ENCODE measurements around the gene TRAF3IP1.

Gene TRAF3IP1

GRCh38 chr2:238425979-238426567 lies 105.8 kb downstream of the TRAF3IP1 start:
- peak; percentile 45 to 71 for DNase-seq (ENCODE audit: low spot score in 2 of 2)
- H3K4me3 ChIP-seq, result peak overlapping the region; percentile 82
- peaks cover 11% of the 10 kb centered on the region for H3K4me1 ChIP-seq
- peaks cover 5% of the 10 kb centered on the region; the same call in 1 of the 2 replicates for H3K9me3 ChIP-seq
- H3K27me3 ChIP-seq (ENCODE audit: low read depth), result no peaks in the 10 kb centered on the region
- in situ Hi-C loops (cut with MboI; ENCODE audit: low sequenced_read_pairs), result no loop called here
- no peaks in the 10 kb centered on the region; the same call in 1 of the 2 replicates for H3K36me3 ChIP-seq (replicated peaks)

DNA sequence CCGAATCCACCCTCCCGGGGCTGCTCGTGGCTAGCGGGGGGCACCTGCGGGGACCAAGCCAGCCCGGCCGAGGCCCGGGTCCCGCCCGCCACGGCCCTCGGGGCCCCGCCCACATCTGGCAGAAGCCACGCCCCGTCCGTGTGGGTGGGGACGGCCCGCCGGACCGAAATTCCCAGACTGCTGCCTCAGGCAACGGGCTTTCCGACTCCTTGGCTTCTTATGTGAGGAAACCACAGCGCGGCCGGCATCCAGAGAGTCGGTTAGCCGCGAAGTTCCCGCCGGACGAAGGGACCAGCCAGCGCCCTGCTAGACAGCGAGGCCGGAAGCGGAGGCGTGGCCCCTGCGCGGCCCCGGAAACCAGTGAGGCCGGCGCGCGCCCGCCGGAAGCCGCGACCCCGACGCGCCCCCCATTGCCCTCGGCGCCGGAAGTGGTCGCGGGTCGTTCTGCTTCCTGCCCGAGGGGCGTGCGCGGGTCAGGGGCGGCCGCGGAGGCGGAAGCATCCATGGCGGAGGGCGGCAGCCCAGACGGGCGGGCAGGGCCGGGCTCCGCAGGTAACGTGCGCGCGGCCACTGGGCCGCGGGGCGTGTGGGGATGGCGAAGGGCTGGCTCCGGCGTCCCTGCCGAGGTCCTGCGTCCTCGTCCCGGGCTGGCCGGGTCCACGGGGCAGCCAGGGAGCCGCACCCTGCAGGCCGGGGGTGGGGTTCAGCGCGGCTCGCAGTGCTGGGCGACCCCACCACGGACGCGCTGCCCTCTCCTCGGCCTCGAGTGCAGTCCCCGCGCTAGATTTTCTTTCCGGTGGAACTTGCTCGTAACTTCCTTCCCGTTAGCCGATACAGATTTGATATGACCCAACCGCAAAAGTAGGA lies 106.5 kb downstream of the TRAF3IP1 start, which contains the start of gene ASB1:
ASB1 (plus strand) TSS at position 360 of the 867 bp plus-strand sequence; CDS start at position 504, 144 bp downstream.
- no peaks in the 10 kb centered on the region; the same call in none of the 2 replicates for H3K36me3 ChIP-seq (replicated peaks)
- peaks cover 11% of the 10 kb centered on the region for H3K4me1 ChIP-seq
- peak; percentile 60 to 88 for DNase-seq (ENCODE audit: low spot score in 2 of 2)
- H3K9me3 ChIP-seq, result peaks cover 5% of the 10 kb centered on the region; the same call in 1 of the 2 replicates
- in situ Hi-C loops (cut with MboI; ENCODE audit: low sequenced_read_pairs), result no loop called here
- H3K4me3 ChIP-seq, result peak within 1 kb of the TSS; percentile 82
- H3K27me3 ChIP-seq (ENCODE audit: low read depth), result no peaks in the 10 kb centered on the region

DNA sequence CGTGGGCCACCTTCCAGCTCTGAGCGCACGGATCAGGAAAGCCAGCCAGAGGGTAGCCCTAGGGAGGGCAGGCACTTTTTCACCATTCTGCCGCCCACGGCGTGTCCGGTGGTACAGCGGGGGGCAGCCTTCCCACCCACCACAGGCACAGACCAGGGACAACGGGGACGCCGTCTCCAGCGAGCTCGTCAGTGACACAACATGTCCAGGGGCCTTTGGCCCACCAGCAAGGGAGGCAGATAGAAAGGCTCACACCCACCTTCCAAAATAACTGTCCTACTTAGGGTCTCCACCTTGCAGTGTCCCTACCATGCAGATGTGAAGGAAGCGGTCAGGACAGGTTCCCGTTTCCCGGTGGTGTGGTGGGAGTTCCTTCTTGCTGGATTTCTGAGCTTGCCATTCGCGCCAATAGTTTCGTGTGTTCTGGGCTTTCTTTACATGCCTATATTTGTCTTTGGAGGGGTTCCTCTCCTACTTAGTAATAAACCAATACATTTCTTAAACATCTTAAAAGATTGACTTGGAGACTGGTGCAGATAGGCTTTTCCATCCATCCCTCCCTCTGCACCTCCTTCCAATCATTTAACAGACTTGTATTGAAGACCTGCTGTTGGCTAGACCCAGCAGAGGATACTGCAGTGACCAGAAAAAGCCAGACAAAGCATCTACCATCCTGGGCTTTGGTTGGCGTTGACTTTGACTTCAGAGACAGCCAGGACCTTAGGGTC lies 107.3 kb downstream of the TRAF3IP1 start:
- Histone ChIP-seq H3K27me3 (ENCODE audit: low read depth) (no peaks in the 10 kb centered on the region), H3K4me3 (peak overlapping the region; percentile 82)
- DNase-seq (ENCODE audit: low spot score in 2 of 2), result no peak

GRCh38 chr2:238428866-238429265 lies 108.5 kb downstream of the TRAF3IP1 start:
- Histone ChIP-seq H3K27me3 (ENCODE audit: low read depth) (no peaks in the 10 kb centered on the region), H3K4me1 (peaks cover 11% of the 10 kb centered on the region), H3K4me3 (no peak overlapping the region), H3K9me3 (peaks cover 5% of the 10 kb centered on the region; the same call in 1 of the 2 replicates), H3K36me3 (replicated peaks) (peaks cover 11% of the 10 kb centered on the region)
- in situ Hi-C loops (cut with MboI; ENCODE audit: low sequenced_read_pairs), result no loop called here
- DNase-seq (ENCODE audit: low spot score in 2 of 2), result no peak

More for the DNA sequence above, 107.3 kb downstream of the TRAF3IP1 start:
- no peaks in the 10 kb centered on the region; the same call in none of the 2 replicates for H3K36me3 ChIP-seq (replicated peaks)
- peaks cover 11% of the 10 kb centered on the region for H3K4me1 ChIP-seq
- in situ Hi-C loops (cut with MboI; ENCODE audit: low sequenced_read_pairs), result no loop called here
- H3K9me3 ChIP-seq, result peaks cover 5% of the 10 kb centered on the region; the same call in 1 of the 2 replicates

DNA sequence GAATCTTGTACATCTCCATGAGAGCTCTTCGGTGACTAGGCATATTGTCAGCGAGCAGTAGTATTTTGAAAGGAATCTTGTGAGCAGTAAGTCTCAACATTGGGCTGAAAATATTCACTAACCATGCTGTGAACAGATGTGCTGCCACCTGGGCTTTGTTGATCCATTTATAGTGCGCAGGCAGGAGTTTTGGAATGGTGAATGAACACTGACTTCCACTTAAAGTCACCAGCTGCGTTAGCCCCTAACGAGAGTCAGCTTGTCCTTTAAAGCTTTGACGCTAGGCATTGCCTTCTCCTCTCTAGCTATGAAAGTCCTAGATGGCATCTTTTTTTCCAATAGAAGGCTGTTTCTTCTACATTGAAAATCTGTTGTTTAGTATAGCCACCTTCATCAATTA lies 110.5 kb downstream of the TRAF3IP1 start:
- Histone ChIP-seq H3K4me3 (no peak overlapping the region), H3K4me1 (peaks cover 8% of the 10 kb centered on the region), H3K9me3 (peaks cover 5% of the 10 kb centered on the region; the same call in 1 of the 2 replicates), H3K27me3 (ENCODE audit: low read depth) (no peaks in the 10 kb centered on the region), H3K36me3 (replicated peaks) (peaks cover 28% of the 10 kb centered on the region)
- no peak for DNase-seq (ENCODE audit: low spot score in 2 of 2)
- in situ Hi-C loops (cut with MboI; ENCODE audit: low sequenced_read_pairs), result no loop called here

DNA sequence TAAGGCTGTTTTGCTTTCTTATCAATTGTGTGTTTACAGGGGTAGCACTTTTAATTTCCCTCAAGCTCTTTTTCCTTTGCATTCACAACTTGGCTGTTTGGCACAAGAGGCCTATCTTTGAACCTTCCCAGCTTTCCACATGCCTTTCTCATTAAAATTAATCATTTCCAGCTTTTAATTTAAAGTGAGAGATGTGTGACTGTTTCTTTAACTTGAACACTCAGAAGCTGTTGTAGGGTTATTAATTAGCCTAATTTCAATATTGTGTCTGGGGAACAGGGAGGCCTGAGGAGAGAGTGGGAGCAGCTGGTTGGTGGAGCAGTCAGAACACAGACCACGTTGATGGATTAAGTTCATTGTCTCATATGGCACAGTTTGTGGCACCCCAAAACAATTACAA lies 111.1 kb downstream of the TRAF3IP1 start:
- Histone ChIP-seq H3K4me3 (no peak overlapping the region), H3K4me1 (peaks cover 3% of the 10 kb centered on the region), H3K27me3 (ENCODE audit: low read depth) (no peaks in the 10 kb centered on the region), H3K9me3 (peaks cover 5% of the 10 kb centered on the region; the same call in 1 of the 2 replicates), H3K36me3 (replicated peaks) (peaks cover 33% of the 10 kb centered on the region)
- no peak for DNase-seq (ENCODE audit: low spot score in 2 of 2)
- in situ Hi-C loops (cut with MboI; ENCODE audit: low sequenced_read_pairs), result no loop called here

DNA sequence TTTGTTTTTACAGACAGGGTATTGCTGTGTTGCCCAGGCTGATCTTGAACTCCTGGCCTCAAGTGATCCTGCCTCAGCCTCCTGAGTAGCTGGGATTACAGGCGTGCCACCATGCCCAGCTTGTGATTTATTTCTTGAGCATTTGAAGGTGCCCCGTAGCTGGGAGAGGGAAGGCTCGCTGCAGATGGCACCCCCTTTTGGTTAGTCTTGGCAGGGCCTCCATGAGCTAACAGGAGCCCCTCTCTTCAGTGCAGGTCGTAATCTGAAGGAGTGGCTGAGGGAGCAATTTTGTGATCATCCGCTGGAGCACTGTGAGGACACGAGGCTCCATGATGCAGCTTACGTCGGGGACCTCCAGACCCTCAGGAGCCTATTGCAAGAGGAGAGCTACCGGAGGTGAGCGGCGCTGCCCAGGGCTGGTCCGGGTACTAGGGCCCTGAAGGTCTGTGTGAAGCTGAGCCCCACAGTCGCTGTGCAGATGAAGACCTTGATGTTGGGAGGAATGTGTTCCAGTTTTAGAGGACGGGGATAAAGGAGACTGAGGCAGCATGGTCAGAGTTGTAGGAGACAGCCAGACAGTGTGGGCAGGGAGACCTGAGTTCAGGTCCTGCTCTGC lies 113.1 kb downstream of the TRAF3IP1 start:
- Histone ChIP-seq H3K9me3 (peaks cover 5% of the 10 kb centered on the region; the same call in 1 of the 2 replicates), H3K4me3 (no peak overlapping the region), H3K27me3 (ENCODE audit: low read depth) (no peaks in the 10 kb centered on the region), H3K36me3 (replicated peaks) (peaks cover 41% of the 10 kb centered on the region), H3K4me1 (no peaks in the 10 kb centered on the region)
- no peak for DNase-seq (ENCODE audit: low spot score in 2 of 2)
- in situ Hi-C loops (cut with MboI; ENCODE audit: low sequenced_read_pairs), result no loop called here

DNA sequence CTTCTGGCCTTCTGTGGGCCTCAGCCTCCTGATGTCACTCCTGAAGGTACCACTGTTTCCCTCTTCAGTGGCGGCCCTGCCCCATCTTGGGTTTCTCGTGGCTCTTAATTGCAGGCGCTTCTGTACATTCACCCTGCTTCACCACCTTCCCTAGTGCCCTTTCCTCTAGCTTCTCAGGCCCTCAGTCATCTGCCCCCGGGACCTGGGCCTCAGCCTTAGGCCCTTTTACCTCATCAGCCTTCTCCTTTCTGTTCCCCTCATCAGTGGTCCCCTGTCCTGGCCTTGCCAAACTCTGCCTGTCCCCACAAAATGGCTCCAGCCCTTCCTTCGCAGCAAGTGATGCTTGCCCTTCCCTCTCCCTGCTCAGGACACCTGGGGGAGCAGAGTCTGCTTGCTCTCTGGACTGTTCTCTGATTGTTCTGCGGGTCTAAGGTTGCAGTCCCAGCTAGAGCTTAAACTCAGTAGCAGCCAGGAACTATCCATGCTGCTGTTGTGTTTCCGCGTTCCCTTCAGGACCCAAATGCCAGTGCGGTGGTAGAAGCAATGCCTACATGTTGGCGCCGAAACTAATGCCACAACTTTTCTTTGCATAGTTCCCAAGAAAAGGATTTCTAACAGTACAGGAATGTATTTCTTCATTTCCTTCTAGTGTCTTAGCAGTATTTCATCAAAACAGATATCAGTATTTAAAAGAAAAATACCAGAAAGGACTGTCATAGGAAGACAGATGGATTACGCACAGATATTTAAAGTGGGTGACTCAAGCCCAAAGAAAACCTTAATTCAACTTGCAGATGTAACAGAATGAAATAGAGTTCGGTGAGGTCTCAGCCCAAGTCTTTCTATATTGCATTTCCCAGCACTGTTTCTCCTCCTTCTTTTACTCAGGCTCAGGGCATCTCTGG lies 113.9 kb downstream of the TRAF3IP1 start:
- in situ Hi-C loops (cut with MboI; ENCODE audit: low sequenced_read_pairs), result no loop called here
- peaks cover 41% of the 10 kb centered on the region for H3K36me3 ChIP-seq (replicated peaks)
- no peak overlapping the region for H3K4me3 ChIP-seq

DNA sequence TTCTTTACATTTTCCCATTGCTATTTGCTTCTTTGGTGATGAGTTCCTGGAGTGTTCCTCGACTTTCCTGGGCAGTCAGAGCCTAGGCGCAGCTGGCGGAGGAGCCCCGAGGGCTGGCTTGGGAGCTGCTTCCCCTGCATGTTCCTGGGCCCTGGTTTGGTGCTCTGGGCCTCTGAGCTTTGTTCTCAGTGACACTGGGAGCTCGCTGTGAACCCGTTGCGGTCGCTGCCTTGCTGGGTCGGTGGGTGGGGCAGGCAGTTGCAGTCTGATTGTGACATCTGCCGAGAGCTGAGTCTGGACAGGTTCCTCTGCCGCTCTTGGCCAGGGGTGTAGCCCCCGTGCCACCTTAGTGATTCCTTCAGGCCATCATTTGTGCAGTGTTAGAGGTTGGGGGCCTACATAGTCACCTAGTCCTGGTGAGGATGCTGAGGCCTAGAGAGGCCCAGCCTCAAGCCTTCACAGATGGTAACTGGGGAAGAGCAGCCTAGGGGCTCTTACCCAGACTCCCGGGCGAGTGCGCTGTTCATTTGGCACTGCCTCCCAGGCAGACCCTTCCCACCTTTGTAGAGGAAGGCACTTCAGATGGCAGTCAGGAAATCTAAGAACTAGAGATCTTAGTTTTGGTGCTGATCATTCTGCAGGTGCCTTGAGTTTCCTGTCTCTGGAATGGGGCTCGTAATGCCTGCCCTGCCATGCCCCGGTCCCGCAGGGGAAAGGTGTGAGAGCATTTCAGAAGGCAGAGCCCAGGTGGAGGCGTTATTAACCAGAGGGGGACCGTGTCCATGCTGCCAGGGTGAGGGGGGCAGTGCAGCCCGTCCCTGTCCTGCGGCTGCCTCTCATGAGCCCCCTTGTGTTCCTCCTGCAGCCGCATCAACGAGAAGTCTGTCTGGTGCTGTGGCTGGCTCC lies 114.8 kb downstream of the TRAF3IP1 start:
- H3K36me3 ChIP-seq (replicated peaks), result peaks cover 41% of the 10 kb centered on the region
- in situ Hi-C loops (cut with MboI; ENCODE audit: low sequenced_read_pairs), result no loop called here
- H3K9me3 ChIP-seq, result peaks cover 5% of the 10 kb centered on the region; the same call in 1 of the 2 replicates
- no peak overlapping the region for H3K4me3 ChIP-seq
- no peak for DNase-seq (ENCODE audit: low spot score in 2 of 2)
- H3K4me1 ChIP-seq, result no peaks in the 10 kb centered on the region
- no peaks in the 10 kb centered on the region for H3K27me3 ChIP-seq (ENCODE audit: low read depth)

More for the DNA sequence above, 113.9 kb downstream of the TRAF3IP1 start:
- no peaks in the 10 kb centered on the region for H3K4me1 ChIP-seq
- DNase-seq (ENCODE audit: low spot score in 2 of 2), result no peak
- peaks cover 5% of the 10 kb centered on the region; the same call in 1 of the 2 replicates for H3K9me3 ChIP-seq
- H3K27me3 ChIP-seq (ENCODE audit: low read depth), result no peaks in the 10 kb centered on the region

GRCh38 chr2:238435752-238436096 lies 115.4 kb downstream of the TRAF3IP1 start:
- in situ Hi-C loops (cut with MboI; ENCODE audit: low sequenced_read_pairs), result no loop called here
- no peak for DNase-seq (ENCODE audit: low spot score in 2 of 2)
- Histone ChIP-seq H3K27me3 (ENCODE audit: low read depth) (no peaks in the 10 kb centered on the region), H3K36me3 (replicated peaks) (peaks cover 45% of the 10 kb centered on the region), H3K9me3 (0 out of 2 replicates have a peak, but pooled peaks cover 2% of the 10 kb centered on the region), H3K4me3 (no peak overlapping the region), H3K4me1 (no peaks in the 10 kb centered on the region)

DNA sequence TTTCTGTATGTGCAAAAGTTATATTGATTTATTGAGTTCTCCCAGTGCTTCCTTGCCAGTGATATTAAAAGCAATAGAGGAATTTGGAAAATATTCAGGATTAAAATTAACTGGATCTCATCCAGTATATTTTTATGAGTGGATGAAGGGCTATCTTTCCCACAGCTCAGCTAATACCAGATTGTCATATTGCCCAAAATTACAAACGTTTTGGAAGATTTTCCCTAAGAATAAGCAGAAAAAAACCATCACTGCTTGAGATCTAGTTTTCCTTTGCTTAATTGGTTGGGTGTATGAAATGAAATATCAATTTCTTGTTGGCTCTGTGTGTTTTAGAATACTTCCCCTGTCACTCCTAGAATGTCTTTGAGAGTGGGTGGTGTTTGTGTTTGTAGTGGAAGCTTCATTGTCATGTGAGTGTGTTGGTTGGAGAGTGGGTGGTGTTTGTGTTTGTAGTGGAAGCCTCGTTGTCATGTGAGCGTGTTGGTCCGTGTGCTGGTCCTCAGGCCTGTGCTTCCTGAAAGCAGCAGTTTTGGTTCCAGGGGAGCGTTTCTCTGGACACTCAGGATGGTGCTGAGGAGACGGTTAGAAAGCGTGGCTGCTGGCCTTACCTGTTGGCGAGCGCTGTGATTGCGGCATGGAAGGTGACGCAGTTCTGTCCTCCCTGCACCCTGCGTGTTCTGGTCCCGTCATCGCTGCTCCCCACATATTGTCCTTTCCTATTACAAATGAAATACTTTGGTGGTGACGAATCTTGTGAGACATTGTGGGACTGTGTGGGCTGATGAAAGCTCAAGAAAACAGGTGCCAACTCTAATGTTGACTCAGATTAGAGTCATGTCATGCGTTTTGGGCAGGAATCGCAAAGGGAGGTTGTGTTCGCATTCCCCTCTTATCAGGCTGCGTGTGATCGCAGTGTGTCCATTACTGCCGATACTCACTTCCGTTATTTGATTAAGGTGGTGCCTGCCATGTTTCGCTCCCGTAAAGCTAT lies 118.8 kb downstream of the TRAF3IP1 start:
- no peaks in the 10 kb centered on the region for H3K9me3 ChIP-seq
- in situ Hi-C loops (cut with MboI; ENCODE audit: low sequenced_read_pairs), result no loop called here
- H3K4me1 ChIP-seq, result no peaks in the 10 kb centered on the region; the same call in 1 of the 2 replicates
- no peaks in the 10 kb centered on the region for H3K27me3 ChIP-seq (ENCODE audit: low read depth)
- peaks cover 38% of the 10 kb centered on the region for H3K36me3 ChIP-seq (replicated peaks)
- no peak overlapping the region for H3K4me3 ChIP-seq
- DNase-seq (ENCODE audit: low spot score in 2 of 2), result no peak

All from HAP-1 (cell line).